C4-2B (cell line): ENCODE measurements around the gene DENND1A.
"Not testable (repeated sequence)": the region's sequence is repeated elsewhere in the genome, so short reads cannot be mapped to it uniquely, and the experiment has no call there.

Experiments
- ZFX ChIP-seq: fragments of 450-650 bp; IDR thresholded peaks from 2 replicates; pipeline ENCODE4 v1.6.1; 2017
- TF ChIP-seq, protein P1 (sequence below): fragments of 450-650 bp; conservative IDR thresholded peaks from 2 replicates; pipeline ENCODE4 v1.5.1; 2017; ENCODE audit warnings: mild to moderate bottlenecking

DNA sequence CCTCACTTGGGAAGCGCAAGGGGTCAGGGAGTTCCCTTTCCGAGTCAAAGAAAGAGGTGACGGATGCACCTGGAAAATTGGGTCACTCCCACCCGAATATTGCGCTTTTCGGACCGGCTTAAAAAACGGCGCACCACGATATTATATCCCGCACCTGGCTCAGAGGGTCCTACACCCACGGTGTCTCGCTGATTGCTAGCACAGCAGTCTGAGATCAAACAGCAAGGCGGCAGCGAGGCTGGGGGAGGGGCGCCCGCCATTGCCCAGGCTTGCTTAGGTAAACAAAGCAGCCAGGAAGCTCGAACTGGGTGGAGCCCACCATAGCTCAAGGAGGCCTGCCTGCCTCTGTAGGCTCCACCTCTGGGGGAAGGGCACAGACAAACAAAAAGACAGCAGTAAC, 26.4 kb downstream of the DENND1A start:
- TF ChIP-seq, protein P1, sequence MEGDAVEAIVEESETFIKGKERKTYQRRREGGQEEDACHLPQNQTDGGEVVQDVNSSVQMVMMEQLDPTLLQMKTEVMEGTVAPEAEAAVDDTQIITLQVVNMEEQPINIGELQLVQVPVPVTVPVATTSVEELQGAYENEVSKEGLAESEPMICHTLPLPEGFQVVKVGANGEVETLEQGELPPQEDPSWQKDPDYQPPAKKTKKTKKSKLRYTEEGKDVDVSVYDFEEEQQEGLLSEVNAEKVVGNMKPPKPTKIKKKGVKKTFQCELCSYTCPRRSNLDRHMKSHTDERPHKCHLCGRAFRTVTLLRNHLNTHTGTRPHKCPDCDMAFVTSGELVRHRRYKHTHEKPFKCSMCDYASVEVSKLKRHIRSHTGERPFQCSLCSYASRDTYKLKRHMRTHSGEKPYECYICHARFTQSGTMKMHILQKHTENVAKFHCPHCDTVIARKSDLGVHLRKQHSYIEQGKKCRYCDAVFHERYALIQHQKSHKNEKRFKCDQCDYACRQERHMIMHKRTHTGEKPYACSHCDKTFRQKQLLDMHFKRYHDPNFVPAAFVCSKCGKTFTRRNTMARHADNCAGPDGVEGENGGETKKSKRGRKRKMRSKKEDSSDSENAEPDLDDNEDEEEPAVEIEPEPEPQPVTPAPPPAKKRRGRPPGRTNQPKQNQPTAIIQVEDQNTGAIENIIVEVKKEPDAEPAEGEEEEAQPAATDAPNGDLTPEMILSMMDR = not testable (repeated sequence)
- TF ChIP-seq ZFX = not testable (repeated sequence)
